NCI-H2196 (cell line): ENCODE results near the gene ACTL6A.
"Not testable (repeated sequence)": the region's sequence is repeated elsewhere in the genome, so short reads cannot be mapped to it uniquely, and the experiment has no call there.

ENCODE experiments used
- DNase-seq: peaks from one replicate; lab custom pipeline; 2025; ENCODE audit not compliant: unreplicated experiment; lab: John Stamatoyannopoulos, UW

The ACTL6A gene

DNA sequence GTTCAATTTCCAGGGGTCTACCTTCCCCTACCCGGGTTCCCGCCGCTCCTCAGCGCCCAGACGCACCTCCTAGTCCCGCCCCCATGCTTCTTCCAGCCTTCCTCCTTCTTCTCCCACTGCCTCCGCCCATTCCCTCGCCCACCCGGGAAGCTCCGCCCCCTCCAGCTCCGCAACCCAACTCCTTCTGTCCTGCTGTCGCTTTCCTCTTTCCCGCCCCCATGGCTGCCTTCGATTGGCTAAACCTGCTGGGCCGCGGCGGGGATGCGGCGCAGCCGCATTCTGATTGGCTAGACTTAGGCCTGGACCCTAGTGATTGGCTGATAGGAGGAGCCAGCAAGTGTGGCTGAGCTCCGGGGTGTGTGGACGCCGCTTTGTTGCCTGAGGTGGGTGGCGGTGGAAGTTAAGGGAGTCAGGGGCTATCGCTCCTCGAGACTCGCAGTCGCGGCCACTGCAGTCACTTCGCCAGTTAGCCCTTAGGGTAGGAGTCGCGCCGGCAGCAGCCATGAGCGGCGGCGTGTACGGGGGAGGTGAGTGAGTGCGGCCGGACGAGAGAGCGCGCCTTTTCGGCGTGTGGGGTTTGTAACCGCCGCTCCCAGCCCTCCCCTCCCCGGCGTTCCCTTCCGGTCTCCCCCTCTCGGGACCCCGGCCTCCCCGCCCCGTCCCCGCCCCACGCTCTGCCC lies at the start of gene ACTL6A:
Gene ACTL6A, plus strand, starts transcription at position 336 of the 680 bp plus-strand sequence. Its CDS starts 167 bp downstream, at position 503.
- DNase-seq = peak; percentile 100

GRCh38 chr3:179513862-179514261 lies 48.9 kb upstream of the ACTL6A start:
- DNase-seq = no peak

GRCh38 chr3:179516461-179517251 lies 46.1 kb upstream of the ACTL6A start:
- not testable (repeated sequence) for DNase-seq

GRCh38 chr3:179526482-179526881 lies 36.2 kb upstream of the ACTL6A start:
- no peak for DNase-seq

DNA sequence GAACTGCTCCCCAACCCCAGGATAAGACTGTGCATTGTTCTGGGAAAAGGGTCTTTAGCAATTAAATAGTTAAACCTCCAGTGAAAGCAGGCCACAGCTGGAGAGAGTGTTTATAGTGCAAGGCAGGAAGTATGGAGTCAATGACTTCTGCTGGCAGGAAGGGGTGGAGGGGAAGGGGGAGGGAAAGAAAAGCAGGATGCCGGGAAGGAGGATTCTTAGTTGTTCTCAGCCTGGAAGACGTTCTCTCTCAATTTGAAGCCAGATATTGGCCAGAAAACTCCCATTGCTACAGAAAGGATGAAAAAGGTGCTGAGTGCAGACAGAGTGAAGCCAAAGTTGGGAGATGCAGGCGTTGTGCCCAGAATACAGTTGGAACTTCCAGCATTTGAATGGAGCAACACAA lies 35.7 kb upstream of the ACTL6A start:
- peak; percentile 31 for DNase-seq

DNA sequence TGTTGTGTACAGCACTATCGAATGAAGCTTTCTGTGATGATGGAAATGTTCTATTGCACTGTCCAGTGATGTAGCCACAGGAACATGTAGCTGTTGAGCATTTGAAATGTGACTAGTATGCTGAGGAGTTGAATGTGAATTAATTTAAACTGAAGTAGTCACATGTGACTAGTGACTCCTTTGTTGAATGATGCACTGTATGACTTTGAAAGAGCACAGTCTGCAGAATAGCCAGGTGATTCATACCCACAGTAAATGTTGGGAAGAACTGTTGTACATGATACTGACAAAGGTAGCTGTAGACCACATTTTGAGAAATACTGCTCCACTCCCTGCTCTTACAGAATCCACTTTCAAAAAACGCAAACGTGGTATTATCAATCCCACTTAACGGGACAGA lies 34.0 kb upstream of the ACTL6A start:
- DNase-seq = no peak

DNA sequence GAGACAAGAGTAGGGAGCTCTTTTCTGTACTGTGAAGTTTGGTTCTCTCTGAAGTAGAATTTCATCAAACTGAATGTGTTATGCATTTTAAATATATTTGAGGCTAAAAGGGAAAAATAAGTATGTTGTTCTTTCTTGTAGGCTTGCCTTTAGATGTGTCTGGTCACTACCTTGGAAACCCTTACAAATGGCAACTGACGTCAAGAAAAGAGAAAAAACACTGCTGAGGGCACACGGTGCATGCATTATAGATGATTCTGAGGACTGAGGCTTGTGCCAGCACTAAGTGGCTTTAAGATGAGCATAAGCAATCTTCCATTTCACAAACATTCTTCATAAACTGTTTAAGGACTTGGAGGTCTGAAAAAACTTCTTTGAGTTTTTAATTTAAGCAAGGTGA lies 31.1 kb upstream of the ACTL6A start:
- no peak for DNase-seq

DNA sequence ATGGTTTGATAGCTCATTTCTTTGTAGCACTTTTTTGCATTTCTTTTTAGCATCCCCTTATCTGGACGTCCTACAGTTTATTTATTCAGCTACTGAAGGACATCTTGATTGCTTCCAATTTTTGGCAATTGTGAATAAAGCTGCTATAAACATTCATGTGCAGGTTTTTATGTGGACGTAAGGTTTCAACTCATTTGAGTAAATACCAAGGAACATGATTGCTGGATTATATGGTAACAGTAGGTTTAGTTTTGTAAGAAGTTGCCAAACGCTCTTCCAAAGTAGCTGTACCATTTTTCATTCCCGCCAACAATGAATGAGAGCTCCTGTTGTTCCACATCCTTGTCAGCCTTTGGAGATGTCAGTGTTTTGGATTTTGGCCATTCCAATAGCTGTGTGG lies 29.5 kb upstream of the ACTL6A start:
- no peak for DNase-seq

GRCh38 chr3:179536256-179536655 lies 26.5 kb upstream of the ACTL6A start:
- DNase-seq = no peak

GRCh38 chr3:179541094-179541493 lies 21.6 kb upstream of the ACTL6A start:
- no peak for DNase-seq

- DNase-seq = no peak
Observed at GRCh38 chr3:179541596-179541995, 21.1 kb upstream of the ACTL6A start.

DNA sequence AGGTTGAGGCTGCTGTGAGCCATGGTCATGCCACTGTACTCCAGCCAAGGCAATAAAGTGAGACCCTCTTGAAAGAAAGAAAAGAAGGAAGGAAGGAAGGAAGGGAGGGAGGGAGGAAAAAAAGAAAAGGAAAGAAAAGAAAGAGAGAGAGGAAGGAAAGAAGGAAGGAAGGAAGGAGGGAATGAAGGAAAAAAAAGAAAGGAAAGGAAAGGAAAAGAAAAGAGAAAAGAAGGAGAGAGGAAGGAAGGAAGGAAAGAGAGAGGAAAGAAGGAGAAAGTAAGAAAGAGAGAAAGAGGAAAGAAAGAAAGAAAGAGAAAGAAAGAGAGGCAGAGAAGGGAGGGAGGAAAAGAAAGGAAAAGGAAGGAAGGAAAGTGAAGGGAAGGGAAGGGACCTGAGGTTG lies 20.4 kb upstream of the ACTL6A start:
- DNase-seq = no peak

DNA sequence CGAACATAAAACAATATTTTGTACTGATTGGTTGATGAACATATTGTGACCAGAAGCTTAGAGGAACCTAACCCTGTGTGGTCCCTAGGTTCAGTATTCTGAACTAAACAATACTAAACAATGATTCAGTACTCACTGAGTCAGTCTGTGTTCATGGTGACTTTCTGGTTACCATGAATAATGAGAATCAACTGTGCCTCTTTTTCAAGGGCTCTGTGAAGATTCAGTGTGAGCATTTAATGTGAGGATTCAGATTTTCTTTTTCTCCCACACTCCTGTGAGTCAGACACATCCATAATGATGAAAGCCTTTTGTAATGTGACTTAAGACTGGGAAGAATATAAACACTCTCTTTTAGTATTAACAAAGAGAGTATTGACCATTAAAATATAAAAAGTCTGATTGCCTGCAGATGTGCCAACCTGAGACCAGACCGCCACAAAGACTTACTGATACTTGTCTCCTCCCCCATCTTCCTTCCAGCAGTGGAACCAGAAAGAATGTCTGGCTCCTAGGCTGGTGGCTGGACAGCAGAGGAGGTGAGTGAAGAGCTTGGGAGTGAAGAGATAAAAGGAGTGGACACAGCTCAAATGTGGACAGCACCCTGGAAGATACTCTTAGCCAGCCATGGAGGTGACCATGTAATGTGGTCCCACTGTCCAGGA lies 17.6 kb upstream of the ACTL6A start:
- no peak for DNase-seq

GRCh38 chr3:179546814-179547241 lies 15.9 kb upstream of the ACTL6A start:
- peak; percentile 43 for DNase-seq

DNA sequence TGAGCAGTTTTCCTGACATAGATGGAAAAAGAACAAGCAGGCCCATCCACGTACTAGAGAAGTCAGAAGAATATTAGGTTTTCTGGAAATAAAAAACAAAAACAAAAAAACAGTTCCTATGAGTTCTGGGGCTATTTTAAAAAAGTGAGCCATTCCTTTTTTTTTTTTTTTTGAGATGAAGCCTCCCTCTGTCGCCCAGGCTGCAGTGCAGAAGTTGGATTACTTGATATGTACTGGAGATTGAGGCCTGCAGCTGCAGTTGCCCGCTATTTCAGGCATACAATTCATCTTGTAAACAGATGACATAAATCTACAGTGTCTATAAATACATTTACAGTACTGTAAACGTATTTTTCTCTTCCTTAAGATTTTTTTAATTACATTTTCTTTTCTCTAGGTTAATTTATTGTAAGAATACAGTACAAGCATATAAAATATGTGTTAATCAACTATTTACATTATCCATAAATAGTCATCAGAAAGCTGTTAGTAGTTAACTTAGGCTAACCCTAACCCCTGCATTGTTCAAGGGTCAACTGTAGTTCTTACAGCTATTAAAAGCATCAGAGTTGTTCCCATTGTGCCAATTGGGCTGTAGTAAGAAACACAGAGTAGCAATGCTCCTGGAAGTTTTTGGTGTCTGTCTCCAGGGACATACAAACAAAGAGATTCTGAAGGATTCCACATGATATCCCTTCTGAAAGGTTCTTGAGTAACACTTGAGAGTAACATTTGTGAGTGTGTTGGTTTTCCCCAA lies 11.2 kb upstream of the ACTL6A start:
- DNase-seq = no peak

- peak; percentile 72 for DNase-seq
Observed at GRCh38 chr3:179558742-179559364, 3.9 kb upstream of the ACTL6A start.

DNA sequence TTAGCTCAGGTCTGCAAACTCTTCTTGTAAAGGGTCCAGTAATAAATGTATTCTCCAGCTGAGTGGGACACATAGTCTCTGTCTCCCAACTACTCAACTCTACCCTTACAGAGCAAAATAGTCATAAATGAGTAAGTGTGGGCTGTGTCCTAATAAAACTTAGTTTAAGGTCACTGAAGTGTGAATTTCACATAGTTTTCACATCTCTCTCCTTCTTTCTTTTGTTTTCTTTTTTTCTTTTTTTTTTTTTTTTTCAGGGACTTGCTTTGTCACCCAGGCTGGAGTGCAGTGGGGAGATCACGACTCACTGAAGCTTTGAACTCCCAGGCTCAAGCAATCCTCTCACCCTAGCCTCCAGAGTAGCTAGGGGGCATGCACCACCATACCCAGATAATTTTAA lies 1.9 kb upstream of the ACTL6A start:
- no peak for DNase-seq

DNA sequence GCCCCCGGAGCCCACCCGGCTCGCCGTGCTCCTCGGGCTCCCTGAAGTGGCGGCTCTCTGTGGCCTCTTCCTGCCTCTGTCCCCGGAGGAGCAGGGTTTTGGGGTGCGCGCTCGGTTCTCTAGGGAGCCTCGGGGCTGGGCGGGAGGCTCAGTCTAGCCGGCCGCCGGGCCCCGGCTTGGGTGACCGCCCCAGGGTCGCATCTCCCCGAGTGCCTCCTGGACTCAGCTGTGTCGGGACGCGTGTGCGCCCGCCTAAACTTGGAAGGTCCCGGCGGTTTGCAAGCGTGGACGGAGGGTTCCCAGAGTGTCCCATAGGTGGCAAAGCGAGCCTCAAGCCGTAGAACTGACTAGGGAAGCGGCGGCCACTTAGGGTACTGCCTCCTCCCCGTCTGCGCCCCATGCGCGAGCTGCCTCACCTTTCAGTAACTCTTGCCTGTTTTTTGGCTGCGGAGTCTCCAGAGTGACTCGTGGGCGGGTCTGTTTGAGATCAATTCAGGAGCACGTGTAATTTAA lies 601 bp downstream of the ACTL6A start:
- DNase-seq = peak; percentile 45

DNA sequence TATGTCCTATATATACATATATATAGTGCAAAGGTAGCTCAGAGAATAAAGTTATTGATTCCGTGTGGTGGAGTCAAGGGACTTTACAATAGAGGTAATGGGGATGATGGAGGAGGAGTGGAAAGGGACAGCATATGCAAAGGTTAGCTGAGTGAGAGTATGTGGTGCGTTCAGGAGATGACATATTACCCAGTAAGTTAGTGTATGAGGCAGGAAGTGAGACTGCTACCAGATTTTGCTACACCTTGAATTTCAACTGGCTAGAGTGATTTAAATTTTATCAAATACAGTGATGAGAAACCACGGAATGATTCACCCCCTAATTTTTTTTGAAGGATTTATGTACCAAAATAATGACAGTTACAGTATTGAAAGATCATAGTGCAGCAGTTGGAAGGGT lies 2.8 kb downstream of the ACTL6A start:
- no peak for DNase-seq

DNA sequence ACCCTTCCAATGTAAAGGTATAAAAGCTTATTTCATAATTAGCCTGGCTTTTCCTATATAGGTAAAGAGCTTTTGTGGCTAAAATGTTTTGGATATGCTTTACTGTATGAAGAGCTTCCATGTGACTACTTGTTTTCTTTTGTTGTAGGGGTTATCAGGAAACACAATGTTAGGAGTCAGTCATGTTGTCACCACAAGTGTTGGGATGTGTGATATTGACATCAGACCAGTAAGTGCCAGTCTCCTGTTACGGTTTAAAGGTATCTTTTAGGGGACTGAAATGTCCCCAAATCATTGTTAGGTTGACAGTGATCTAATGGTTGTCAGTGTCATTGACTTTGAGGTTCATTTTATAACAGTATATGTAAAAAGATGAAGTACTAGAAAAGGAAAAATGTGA lies 18.3 kb downstream of the ACTL6A start:
- no peak for DNase-seq

- DNase-seq = no peak
Observed at GRCh38 chr3:179589143-179589542, 26.4 kb downstream of the ACTL6A start.
